Measurements from ENCODE around the gene TRAK2. TPM values are rescaled to one million over a fixed set of nuclear protein-coding genes. Genes with fewer than 3 reads are reported as not detected.

TRAK2 gene
- total and polyA plus RNA-seq, 2 of the 13 experiments (the other 11 are each of a cell fraction or from before 2014, with no cell fraction given): 7.7 to 21.0 TPM

GRCh38 chr2:201470821-201471731 lies 19.8 kb upstream of the TRAK2 start (continued):
- peak; percentile 77; the same call in 1 of the 2 replicates for TF ChIP-seq ZBTB33 (CRISPR knock-in tag; IDR thresholded peaks at IDR 0.05)

- intact Hi-C loops (cut with micrococcal nuclease; ENCODE audit: unreplicated experiment): no loop called here
- Histone ChIP-seq H3K27ac (ENCODE audit: extremely low read length, insufficient read depth, low read length) (no peak overlapping the region), H3K79me2 (ENCODE audit: insufficient read depth, low read length) (no peaks in the 10 kb centered on the region), H3K36me3 (replicated peaks in 1 of 2; ENCODE audit: control insufficient read depth in 1 of 2, insufficient read depth in 2 of 2, low read length in 2 of 2) (peaks cover 9 to 71% of the 10 kb centered on the region in 2 experiments), H3K9me3 (ENCODE audit: low read length) (no peaks in the 10 kb centered on the region), H3K27me3 (ENCODE audit: control insufficient read depth in 1 of 2, insufficient read depth in 2 of 2, low read length in 2 of 2) (no peaks in the 10 kb centered on the region), H4K20me1 (ENCODE audit: insufficient read depth, low read length) (no peaks in the 10 kb centered on the region), H3K9ac (ENCODE audit: insufficient read depth, low read depth, low read length) (no peak overlapping the region), H3K4me2 (ENCODE audit: low read depth, low read length) (no peak overlapping the region), H3K4me3 (replicated peaks in 1 of 3; ENCODE audit: insufficient read depth in 1 of 3, low read depth in 2 of 3, low read length in 3 of 3) (no peak overlapping the region), H2AFZ (ENCODE audit: low read length) (no peak overlapping the region), H3K4me1 (ENCODE audit: insufficient read depth, low read length) (no peaks in the 10 kb centered on the region)
- BruUV-seq (replicated peaks): no TSS peak
- in situ Hi-C loops (cut with HindIII; ENCODE audit: extremely low pct_ligation_motif_present, low pct_unique_long_range_greater_than_20kb): no loop called here
- ATAC-seq (no peak), DNase-seq (ENCODE audit: low spot score) (no peak), FAIRE-seq (no peak)
- ChIA-PET POLR2A (interaction anchor here (1.6 kb wide), 1 partner anchor 16 kb away, joined by 11 read pairs; the partner anchor contains the start of genes STRADB and TRAK2), CTCF (ENCODE audit: low intra/inter-chr PET ratio, low total read pairs) (no interaction called here)
- TF ChIP-seq ZNF574 (CRISPR knock-in tag; IDR thresholded peaks at IDR 0.05) (no peak), ZFYVE20 (CRISPR knock-in tag; IDR thresholded peaks at IDR 0.05; ENCODE audit: borderline replicate concordance, low read depth) (no peak), TFE3 (CRISPR knock-in tag; IDR thresholded peaks at IDR 0.05) (no peak), ZBTB34 (CRISPR knock-in tag; IDR thresholded peaks at IDR 0.05) (no peak), ZNF296 (CRISPR knock-in tag; conservative IDR thresholded peaks at IDR 0.05) (no peak), MXD1 (CRISPR knock-in tag; IDR thresholded peaks at IDR 0.05) (no peak), U2AF1 (optimal IDR thresholded peaks at IDR 0.05; ENCODE audit: low read depth, low read length) (no peak), BRCA1 (CRISPR knock-in tag; IDR thresholded peaks at IDR 0.05) (no peak), SIN3B (IDR thresholded peaks at IDR 0.05; ENCODE audit: low read length) (no peak), ZNF235 (CRISPR knock-in tag; IDR thresholded peaks at IDR 0.05; ENCODE audit: borderline replicate concordance) (no peak)
Measured at GRCh38 chr2:201467666-201468065, 16.4 kb upstream of the TRAK2 start.

All from HepG2 (cell line).